GM12865 (cell line): Measurements from ENCODE around the gene MAST1.
"Not testable (repeated sequence)": the region's sequence is repeated elsewhere in the genome, so short reads cannot be mapped to it uniquely, and the experiment has no call there.

Experiments
- DNase-seq: peaks from one replicate; pipeline ENCODE4 v3.0.0; 2010; ENCODE audit warnings: low read depth
- H3K4me3 ChIP-seq: 2 replicates; pipeline ENCODE4 v1.5.1; 2011; ENCODE audit warnings: mild to moderate bottlenecking, low read depth, low read length, control low read depth
- CTCF ChIP-seq: IDR thresholded peaks from 2 replicates; pipeline ENCODE4 v1.5.1; 2011; ENCODE audit warnings: low read length, control low read depth, low read depth, inconsistent platforms; ENCODE audit not compliant: insufficient read depth; ENCODE audit errors: missing control alignments

Gene MAST1

GRCh38 chr19:12913851-12914690 is 75.8 kb downstream of the MAST1 start:
- no peak overlapping the region for H3K4me3 ChIP-seq
- TF ChIP-seq CTCF, result no peak
- DNase-seq, result no peak

GRCh38 chr19:12915860-12916259 is 77.5 kb downstream of the MAST1 start:
- H3K4me3 ChIP-seq, DNase-seq: not testable (repeated sequence)

- DNase-seq, result no peak
- no peak overlapping the region for H3K4me3 ChIP-seq
- TF ChIP-seq CTCF, result no peak
Measured at GRCh38 chr19:12918253-12918652, 79.9 kb downstream of the MAST1 start.

GRCh38 chr19:12921047-12921446 is 82.7 kb downstream of the MAST1 start:
- no peak for DNase-seq
- no peak for TF ChIP-seq CTCF
- H3K4me3 ChIP-seq, result no peak overlapping the region

- DNase-seq, result no peak
- TF ChIP-seq CTCF, result no peak
- no peak overlapping the region for H3K4me3 ChIP-seq
Measured at GRCh38 chr19:12922959-12923358, 84.6 kb downstream of the MAST1 start.
